ENCODE data around the gene TWIST1.

DNA sequence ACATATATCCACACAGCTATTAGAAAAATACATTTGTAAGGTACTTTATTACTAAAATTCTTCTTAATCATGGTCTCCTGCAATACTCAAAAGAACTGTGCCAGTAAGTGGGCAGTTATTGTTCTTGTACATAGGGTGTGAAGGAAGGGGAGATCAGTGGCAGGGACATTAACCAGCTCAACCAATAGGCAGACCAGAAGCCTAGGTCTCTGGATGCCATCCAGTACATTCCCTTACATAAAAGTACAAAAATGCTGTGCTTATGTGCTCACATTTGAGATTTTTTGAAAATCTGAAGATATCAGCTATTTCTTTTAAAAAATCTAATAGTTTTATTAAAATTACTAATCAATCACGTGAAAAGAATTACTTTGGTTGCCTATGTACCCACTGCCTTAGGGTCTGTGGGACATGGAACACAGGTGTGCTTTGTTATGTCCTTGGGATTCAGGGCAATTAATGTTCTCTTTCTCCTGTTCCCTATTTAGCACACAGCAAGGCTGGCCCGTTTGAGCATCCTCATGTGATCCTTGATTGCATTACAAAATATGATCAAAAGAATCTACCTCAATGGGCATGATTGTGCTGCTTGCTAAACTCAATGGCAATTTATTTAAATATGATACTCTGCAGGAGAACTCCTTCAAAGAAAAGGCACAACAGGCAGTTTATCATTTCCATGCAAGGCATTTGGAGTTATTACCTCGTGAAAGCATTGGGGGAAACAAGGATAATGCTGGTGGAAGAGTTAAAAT is 22.7 kb downstream of the TWIST1 start:
- TF ChIP-seq, protein P1, sequence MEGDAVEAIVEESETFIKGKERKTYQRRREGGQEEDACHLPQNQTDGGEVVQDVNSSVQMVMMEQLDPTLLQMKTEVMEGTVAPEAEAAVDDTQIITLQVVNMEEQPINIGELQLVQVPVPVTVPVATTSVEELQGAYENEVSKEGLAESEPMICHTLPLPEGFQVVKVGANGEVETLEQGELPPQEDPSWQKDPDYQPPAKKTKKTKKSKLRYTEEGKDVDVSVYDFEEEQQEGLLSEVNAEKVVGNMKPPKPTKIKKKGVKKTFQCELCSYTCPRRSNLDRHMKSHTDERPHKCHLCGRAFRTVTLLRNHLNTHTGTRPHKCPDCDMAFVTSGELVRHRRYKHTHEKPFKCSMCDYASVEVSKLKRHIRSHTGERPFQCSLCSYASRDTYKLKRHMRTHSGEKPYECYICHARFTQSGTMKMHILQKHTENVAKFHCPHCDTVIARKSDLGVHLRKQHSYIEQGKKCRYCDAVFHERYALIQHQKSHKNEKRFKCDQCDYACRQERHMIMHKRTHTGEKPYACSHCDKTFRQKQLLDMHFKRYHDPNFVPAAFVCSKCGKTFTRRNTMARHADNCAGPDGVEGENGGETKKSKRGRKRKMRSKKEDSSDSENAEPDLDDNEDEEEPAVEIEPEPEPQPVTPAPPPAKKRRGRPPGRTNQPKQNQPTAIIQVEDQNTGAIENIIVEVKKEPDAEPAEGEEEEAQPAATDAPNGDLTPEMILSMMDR (IDR thresholded peaks at IDR 0.05): no peak
- TF ChIP-seq POLR2A (IDR thresholded peaks at IDR 0.05): no peak
- no peak for TF ChIP-seq POLR2AphosphoS5 (IDR thresholded peaks at IDR 0.05)
